Measurements from ENCODE around the gene RNF5.

The RNF5 gene

DNA sequence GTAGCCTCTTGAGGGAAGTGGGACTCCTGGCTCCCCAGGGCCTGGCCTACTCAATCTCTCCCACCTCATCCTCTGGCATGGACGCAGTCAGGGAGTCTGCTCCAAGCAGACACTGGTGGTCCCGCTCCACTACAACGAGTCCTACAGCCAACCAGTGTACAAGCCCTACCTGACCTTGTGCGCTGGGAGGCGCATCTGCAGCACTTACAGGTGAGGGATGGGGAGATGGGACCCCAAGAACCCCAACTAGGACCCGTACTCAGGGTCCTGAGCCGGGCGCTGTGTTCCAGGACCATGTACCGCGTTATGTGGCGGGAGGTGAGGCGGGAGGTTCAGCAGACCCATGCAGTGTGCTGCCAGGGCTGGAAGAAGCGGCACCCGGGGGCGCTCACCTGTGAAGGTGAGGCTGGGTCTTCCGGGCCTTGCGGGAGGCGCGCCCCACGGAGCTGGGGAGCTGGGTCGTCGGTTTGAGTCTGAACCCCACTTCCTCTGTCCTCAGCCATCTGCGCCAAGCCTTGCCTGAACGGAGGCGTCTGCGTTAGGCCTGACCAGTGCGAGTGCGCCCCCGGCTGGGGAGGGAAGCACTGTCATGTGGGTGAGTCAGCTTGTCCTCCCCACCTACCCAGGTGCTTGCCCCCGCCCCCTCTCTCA, 11.7 kb upstream of the RNF5 start:
- no peak overlapping the region for H3K4me3 ChIP-seq (replicated peaks; ENCODE audit: low read depth, low read length)
- TF ChIP-seq, protein P1, sequence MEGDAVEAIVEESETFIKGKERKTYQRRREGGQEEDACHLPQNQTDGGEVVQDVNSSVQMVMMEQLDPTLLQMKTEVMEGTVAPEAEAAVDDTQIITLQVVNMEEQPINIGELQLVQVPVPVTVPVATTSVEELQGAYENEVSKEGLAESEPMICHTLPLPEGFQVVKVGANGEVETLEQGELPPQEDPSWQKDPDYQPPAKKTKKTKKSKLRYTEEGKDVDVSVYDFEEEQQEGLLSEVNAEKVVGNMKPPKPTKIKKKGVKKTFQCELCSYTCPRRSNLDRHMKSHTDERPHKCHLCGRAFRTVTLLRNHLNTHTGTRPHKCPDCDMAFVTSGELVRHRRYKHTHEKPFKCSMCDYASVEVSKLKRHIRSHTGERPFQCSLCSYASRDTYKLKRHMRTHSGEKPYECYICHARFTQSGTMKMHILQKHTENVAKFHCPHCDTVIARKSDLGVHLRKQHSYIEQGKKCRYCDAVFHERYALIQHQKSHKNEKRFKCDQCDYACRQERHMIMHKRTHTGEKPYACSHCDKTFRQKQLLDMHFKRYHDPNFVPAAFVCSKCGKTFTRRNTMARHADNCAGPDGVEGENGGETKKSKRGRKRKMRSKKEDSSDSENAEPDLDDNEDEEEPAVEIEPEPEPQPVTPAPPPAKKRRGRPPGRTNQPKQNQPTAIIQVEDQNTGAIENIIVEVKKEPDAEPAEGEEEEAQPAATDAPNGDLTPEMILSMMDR (IDR thresholded peaks at IDR 0.05; ENCODE audit: insufficient read depth, low read length, poor library complexity, severe bottlenecking): no peak
- H3K36me3 ChIP-seq (ENCODE audit: control insufficient read depth, insufficient read depth, low read length): peaks cover 19% of the 10 kb centered on the region
- DNase-seq (ENCODE audit: extremely low read depth, insufficient read length): no peak
- H3K27me3 ChIP-seq (replicated peaks; ENCODE audit: control insufficient read depth, insufficient read depth, low read length): no peaks in the 10 kb centered on the region

DNA sequence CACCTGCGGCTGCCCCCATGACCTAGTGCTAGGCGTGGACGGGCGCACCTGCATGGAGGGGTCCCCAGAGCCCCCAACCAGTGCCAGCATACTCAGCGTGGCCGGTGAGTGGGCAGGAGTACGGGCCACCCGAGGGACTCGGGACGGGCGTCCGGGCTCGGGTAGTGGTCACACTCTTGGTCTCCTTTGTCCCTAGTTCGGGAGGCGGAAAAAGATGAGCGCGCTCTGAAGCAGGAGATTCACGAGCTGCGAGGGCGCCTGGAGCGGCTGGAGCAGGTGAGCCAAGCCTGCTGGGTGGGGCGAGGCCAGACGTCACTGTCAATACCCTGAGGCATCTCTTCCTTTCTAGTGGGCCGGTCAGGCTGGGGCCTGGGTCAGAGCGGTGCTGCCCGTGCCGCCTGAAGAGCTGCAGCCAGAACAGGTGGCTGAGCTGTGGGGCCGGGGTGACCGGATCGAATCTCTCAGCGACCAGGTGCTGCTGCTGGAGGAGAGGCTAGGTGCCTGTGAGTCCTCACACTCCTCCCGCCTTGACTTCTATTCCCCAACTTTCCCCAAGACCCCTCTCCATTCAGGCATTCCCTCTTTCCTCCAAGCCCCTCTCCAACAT, 10.9 kb upstream of the RNF5 start:
- Histone ChIP-seq H3K4me3 (replicated peaks; ENCODE audit: low read depth, low read length) (no peak overlapping the region), H3K27me3 (replicated peaks; ENCODE audit: control insufficient read depth, insufficient read depth, low read length) (no peaks in the 10 kb centered on the region), H3K36me3 (ENCODE audit: control insufficient read depth, insufficient read depth, low read length) (peaks cover 19% of the 10 kb centered on the region)
- DNase-seq (ENCODE audit: extremely low read depth, insufficient read length): no peak
- TF ChIP-seq, protein P1 (IDR thresholded peaks at IDR 0.05; ENCODE audit: insufficient read depth, low read length, poor library complexity, severe bottlenecking): no peak

DNA sequence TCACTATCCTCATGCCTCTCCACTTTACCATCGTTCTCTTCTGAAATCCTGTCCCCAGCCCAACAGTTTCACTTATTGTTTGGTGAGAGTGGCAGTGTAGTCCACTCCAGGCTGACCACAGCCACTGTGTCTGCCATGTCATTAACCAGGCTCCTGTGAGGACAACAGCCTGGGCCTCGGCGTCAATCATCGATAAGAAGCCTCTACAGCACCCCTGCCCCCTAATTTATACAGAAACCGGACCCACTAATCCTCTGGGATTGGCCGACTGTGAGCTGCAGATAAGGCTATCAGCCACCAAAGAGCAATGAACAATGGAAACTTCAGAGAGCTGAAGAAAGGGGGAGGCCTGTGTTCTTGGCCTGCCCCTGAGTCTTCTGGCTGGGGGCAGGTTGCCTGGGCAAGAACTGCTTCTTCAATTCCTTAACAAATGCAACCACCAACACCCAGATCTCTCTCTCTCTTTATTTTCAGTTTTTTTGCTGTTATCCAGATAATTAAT, 10.4 kb upstream of the RNF5 start:
- Histone ChIP-seq H3K4me3 (replicated peaks; ENCODE audit: low read depth, low read length) (no peak overlapping the region), H3K27me3 (replicated peaks; ENCODE audit: control insufficient read depth, insufficient read depth, low read length) (no peaks in the 10 kb centered on the region), H3K36me3 (ENCODE audit: control insufficient read depth, insufficient read depth, low read length) (peaks cover 19% of the 10 kb centered on the region)
- DNase-seq (ENCODE audit: extremely low read depth, insufficient read length): no peak
- TF ChIP-seq, protein P1 (IDR thresholded peaks at IDR 0.05; ENCODE audit: insufficient read depth, low read length, poor library complexity, severe bottlenecking): no peak

DNA sequence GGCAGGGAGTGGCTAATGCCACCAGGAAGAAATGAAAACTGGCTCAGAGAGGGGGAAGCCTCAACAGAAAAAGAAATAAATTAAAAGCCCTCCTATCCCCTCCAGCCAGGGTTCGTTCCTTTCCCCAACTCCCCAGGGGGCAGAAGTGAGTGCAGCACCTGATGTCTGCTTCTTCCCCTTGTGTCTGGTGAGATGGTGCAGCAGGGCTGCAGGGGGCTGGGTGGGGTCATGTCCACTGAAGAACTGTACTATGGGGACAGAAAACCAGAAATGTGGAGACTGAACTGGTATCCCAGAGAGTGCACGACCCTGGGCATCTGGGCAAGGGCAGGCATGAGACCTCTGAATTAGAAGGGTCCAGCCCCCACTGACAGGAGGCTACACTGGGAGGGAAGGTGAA, 9.9 kb upstream of the RNF5 start:
- TF ChIP-seq, protein P1 (IDR thresholded peaks at IDR 0.05; ENCODE audit: insufficient read depth, low read length, poor library complexity, severe bottlenecking): no peak
- Histone ChIP-seq H3K4me3 (replicated peaks; ENCODE audit: low read depth, low read length) (no peak overlapping the region), H3K36me3 (ENCODE audit: control insufficient read depth, insufficient read depth, low read length) (peaks cover 19% of the 10 kb centered on the region), H3K27me3 (replicated peaks; ENCODE audit: control insufficient read depth, insufficient read depth, low read length) (no peaks in the 10 kb centered on the region)
- no peak for DNase-seq (ENCODE audit: extremely low read depth, insufficient read length)

DNA sequence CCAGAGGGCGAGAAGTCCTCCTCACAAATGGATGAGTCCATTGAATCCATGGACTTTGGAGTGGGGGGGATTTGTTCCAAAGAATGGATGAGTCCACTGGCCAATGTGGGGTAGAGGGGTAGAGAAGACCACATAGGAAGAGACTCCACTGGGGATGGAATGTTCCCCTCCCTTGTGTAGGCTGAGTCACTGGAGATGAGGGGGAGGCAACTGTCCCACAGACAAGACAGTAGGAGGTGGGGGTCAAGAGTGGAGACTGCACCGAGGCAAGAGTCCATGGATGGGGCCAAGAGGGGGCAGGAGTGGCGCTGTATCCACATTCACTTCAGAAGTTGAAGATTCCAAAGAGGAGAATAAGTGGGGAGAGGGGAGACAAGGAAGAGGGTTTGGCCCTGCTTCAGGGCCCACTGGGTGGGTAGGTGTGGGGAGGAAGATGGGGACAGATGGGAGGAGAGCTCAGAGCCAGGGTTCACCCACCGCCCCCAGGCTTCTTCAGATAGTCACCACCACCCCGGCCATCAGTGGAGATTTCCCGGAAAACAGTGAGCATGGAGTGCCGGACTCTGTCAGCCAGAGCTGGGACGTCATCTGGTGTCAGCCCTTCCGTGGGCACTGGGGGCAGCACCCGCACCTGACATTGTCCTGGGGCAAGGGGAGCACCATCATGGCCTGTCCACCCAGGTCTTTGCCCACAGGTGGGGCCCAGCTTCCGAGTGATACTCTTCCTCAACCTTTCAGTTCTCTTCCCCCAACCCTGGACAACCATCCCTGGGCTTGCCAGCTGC, 9.2 kb upstream of the RNF5 start:
- Histone ChIP-seq H3K36me3 (ENCODE audit: control insufficient read depth, insufficient read depth, low read length) (peaks cover 19% of the 10 kb centered on the region), H3K4me3 (replicated peaks; ENCODE audit: low read depth, low read length) (no peak overlapping the region), H3K27me3 (replicated peaks; ENCODE audit: control insufficient read depth, insufficient read depth, low read length) (no peaks in the 10 kb centered on the region)
- TF ChIP-seq, protein P1 (IDR thresholded peaks at IDR 0.05; ENCODE audit: insufficient read depth, low read length, poor library complexity, severe bottlenecking): no peak
- DNase-seq (ENCODE audit: extremely low read depth, insufficient read length): no peak
